ENCODE measurements around the gene MFF. TPM values are rescaled to one million over a fixed set of nuclear protein-coding genes. Genes with fewer than 3 reads are reported as not detected.

The MFF gene
- total and polyA plus RNA-seq, 2 of the 8 experiments (the other 6 are each of a cell fraction or from before 2014, with no cell fraction given), result 36.2 to 86.8 TPM

DNA sequence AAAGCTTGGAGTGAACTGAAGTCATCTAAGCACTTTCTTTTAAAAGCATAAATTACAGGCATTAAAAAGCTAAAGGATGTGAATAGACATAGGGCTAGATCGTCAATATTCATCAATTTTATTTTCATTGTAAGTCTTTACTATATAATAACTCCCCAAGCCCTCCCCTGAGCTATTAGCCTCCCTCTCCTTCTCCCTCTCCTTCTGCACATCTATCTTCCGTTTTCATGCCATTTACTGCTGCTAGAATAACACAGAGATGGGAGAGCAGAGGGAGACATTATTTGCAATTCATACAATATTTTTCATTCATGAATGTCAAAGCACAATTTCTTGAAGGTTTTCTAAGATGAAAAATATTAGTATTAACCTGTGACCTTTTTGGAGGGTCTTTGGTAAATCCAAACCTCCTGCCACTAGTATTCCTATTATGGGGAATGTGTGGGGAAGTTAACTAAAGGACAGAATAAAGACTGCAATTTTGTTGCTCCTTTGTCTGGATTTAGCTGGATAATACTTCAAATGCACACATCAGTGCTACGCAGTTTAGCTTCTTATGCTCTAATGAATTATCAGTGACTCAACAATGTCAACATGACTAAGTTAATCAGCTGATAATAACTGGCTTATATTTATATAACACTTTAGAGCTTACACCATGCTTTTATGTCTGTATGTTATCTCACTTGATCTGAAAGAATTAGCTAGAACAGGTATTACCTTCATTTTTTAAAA, 28.2 kb upstream of the MFF start (continued):
- no peak for TF ChIP-seq ZNF274 (IDR thresholded peaks at IDR 0.05; ENCODE audit: borderline replicate concordance, extremely low read depth, low read length)

All from H1 (cell line).